H9 (cell line): ENCODE measurements around the gene MROH8. TPM values are rescaled to one million over a fixed set of nuclear protein-coding genes. Genes with fewer than 3 reads are reported as not detected.

Experiments used
- DNase-seq: peaks from one replicate; pipeline ENCODE4 v3.0.0-alpha.2; 2017
- H2AFZ ChIP-seq: one replicate; pipeline ENCODE4 v1.6.1; 2013; ENCODE audit warnings: mild to moderate bottlenecking, low read length, control low read depth, moderate library complexity
- H2AK5ac ChIP-seq: 2 replicates; pipeline ENCODE4 v1.6.1; 2013; ENCODE audit warnings: low read length, control low read depth, mixed read lengths; ENCODE audit not compliant: insufficient read length
- H2BK120ac ChIP-seq: one replicate; pipeline ENCODE4 v1.6.1; 2013; ENCODE audit warnings: low read depth, mild to moderate bottlenecking, low read length, control low read depth, inconsistent platforms; ENCODE audit not compliant: poor library complexity, severe bottlenecking
- H2BK12ac ChIP-seq: 2 replicates; pipeline ENCODE4 v1.6.1; 2013; ENCODE audit warnings: low read length, control low read depth, mixed read lengths, low read depth; ENCODE audit not compliant: insufficient read length
- H2BK15ac ChIP-seq: 2 replicates; pipeline ENCODE4 v1.6.1; 2013; ENCODE audit warnings: low read depth, low read length, control low read depth
- H2BK20ac ChIP-seq: one replicate; pipeline ENCODE4 v1.6.1; 2013; ENCODE audit warnings: low read depth, mild to moderate bottlenecking, low read length, control low read depth, inconsistent platforms; ENCODE audit not compliant: poor library complexity, severe bottlenecking
- H2BK5ac ChIP-seq: 2 replicates; pipeline ENCODE4 v1.6.1; 2013; ENCODE audit warnings: low read length, control low read depth, mixed read lengths; ENCODE audit not compliant: insufficient read length
- H3K14ac ChIP-seq: 2 replicates; pipeline ENCODE4 v1.6.1; 2013; ENCODE audit warnings: low read length, control low read depth; ENCODE audit not compliant: insufficient read depth
- H3K18ac ChIP-seq: 2 replicates; pipeline ENCODE4 v1.6.1; 2013; ENCODE audit warnings: low read depth, mild to moderate bottlenecking, mixed read lengths, low read length, control low read depth; ENCODE audit not compliant: insufficient read length
- H3K23ac ChIP-seq: 2 replicates; pipeline ENCODE4 v1.6.1; 2013; ENCODE audit warnings: low read length, control low read depth, mixed read lengths, low read depth; ENCODE audit not compliant: insufficient read length
- H3K23me2 ChIP-seq: 2 replicates; pipeline ENCODE4 v1.6.1; 2013; ENCODE audit warnings: low read depth, mild to moderate bottlenecking, mixed read lengths, low read length, control low read depth; ENCODE audit not compliant: insufficient read length, poor library complexity, severe bottlenecking
- H3K27ac ChIP-seq: 2 replicates; pipeline ENCODE4 v1.5.1; 2013; ENCODE audit warnings: low read length, control low read depth, mixed read lengths, low read depth; ENCODE audit not compliant: insufficient read length
- H3K27me3 ChIP-seq: 2 replicates; pipeline ENCODE4 v1.6.1; 2013; ENCODE audit warnings: low read length, control low read depth, inconsistent platforms; ENCODE audit not compliant: insufficient read depth
- H3K4ac ChIP-seq: 2 replicates; pipeline ENCODE4 v1.6.1; 2013; ENCODE audit warnings: low read depth, mild to moderate bottlenecking, control low read depth, inconsistent platforms, low read length, moderate library complexity
- H3K4me1 ChIP-seq: 2 replicates; pipeline ENCODE4 v1.6.1; 2013; ENCODE audit warnings: low read length, control low read depth, inconsistent platforms; ENCODE audit not compliant: insufficient read depth
- H3K4me2 ChIP-seq: 2 replicates; pipeline ENCODE4 v1.6.1; 2013; ENCODE audit warnings: low read length, control low read depth, mixed read lengths; ENCODE audit not compliant: insufficient read length, insufficient read depth
- H3K56ac ChIP-seq: 2 replicates; pipeline ENCODE4 v1.6.1; 2013; ENCODE audit warnings: low read depth, mild to moderate bottlenecking, mixed read lengths, low read length, control low read depth; ENCODE audit not compliant: insufficient read length
- H3K79me1 ChIP-seq: 2 replicates; pipeline ENCODE4 v1.6.1; 2013; ENCODE audit warnings: low read depth, mild to moderate bottlenecking, moderate library complexity, low read length, control low read depth, inconsistent platforms; ENCODE audit not compliant: insufficient read depth, poor library complexity, severe bottlenecking
- H3K79me2 ChIP-seq: 2 replicates; pipeline ENCODE4 v1.6.1; 2013; ENCODE audit warnings: low read length, control low read depth, inconsistent platforms; ENCODE audit not compliant: insufficient read depth
- H3K9ac ChIP-seq: 2 replicates; pipeline ENCODE4 v1.6.1; 2013; ENCODE audit warnings: low read length, control low read depth, mixed read lengths; ENCODE audit not compliant: insufficient read length; ENCODE audit errors: extremely low read depth
- H3K9me3 ChIP-seq: one replicate; pipeline ENCODE4 v1.6.1; 2013; ENCODE audit warnings: low read depth, low read length, inconsistent platforms; ENCODE audit not compliant: control insufficient read depth
- H3T11ph ChIP-seq: one replicate; pipeline ENCODE4 v1.6.1; 2013; ENCODE audit warnings: mild to moderate bottlenecking, low read length, control low read depth, inconsistent platforms
- H4K20me1 ChIP-seq: one replicate; pipeline ENCODE4 v1.6.1; 2013; ENCODE audit not compliant: control insufficient read depth, insufficient read length, insufficient read depth
- H4K5ac ChIP-seq: 2 replicates; pipeline ENCODE4 v1.6.1; 2013; ENCODE audit warnings: low read depth, mild to moderate bottlenecking, mixed read lengths, low read length, control low read depth; ENCODE audit not compliant: insufficient read length
- H4K8ac ChIP-seq: replicated peaks from 2 replicates; pipeline ENCODE4 v1.6.1; 2013; ENCODE audit warnings: low read length, control low read depth, mixed read lengths, low read depth; ENCODE audit not compliant: insufficient read length
- H4K91ac ChIP-seq: 2 replicates; pipeline ENCODE4 v1.6.1; 2013; ENCODE audit warnings: low read depth, mild to moderate bottlenecking, moderate library complexity, mixed read lengths, low read length, control low read depth; ENCODE audit not compliant: insufficient read length
- H3K27ac Mint-ChIP-seq, 3 experiments: 2 replicates in 2 of 3; 3 replicates in 1 of 3; pipeline ENCODE4 v1.8.0; 2020 to 2021; ENCODE audit warnings: mixed read lengths in 3 of 3, mild to moderate bottlenecking in 1 of 3, moderate library complexity in 1 of 3
- H3K27me3 Mint-ChIP-seq: 2 replicates; pipeline ENCODE4 v1.8.0; 2021; ENCODE audit warnings: low read depth, mild to moderate bottlenecking, moderate library complexity, mixed read lengths
- H3K36me3 Mint-ChIP-seq, 3 experiments: 2 replicates in 2 of 3; 3 replicates in 1 of 3; pipeline ENCODE4 v1.8.0; 2020 to 2021; ENCODE audit warnings: low read depth in 3 of 3, mixed read lengths in 3 of 3; ENCODE audit not compliant: insufficient read depth in 1 of 3
- H3K4me1 Mint-ChIP-seq, 2 experiments: 2 replicates each; pipeline ENCODE4 v1.8.0; 2020; ENCODE audit warnings: mixed read lengths in 2 of 2
- H3K4me3 Mint-ChIP-seq, 2 experiments: 2 replicates in 1 of 2; 3 replicates in 1 of 2; pipeline ENCODE4 v1.8.0; 2020 to 2021; ENCODE audit warnings: mild to moderate bottlenecking in 2 of 2, mixed read lengths in 2 of 2, moderate library complexity in 1 of 2
- H3K9me3 Mint-ChIP-seq, 2 experiments: 2 replicates in 1 of 2; 3 replicates in 1 of 2; pipeline ENCODE4 v1.8.0; 2020; ENCODE audit warnings: mild to moderate bottlenecking in 2 of 2, mixed read lengths in 2 of 2, moderate library complexity in 1 of 2
- CTCF ChIP-seq: fragments of 200-600 bp; sonication (generic); conservative IDR thresholded peaks from 3 replicates; pipeline ENCODE4 v1.8.0; 2021; ENCODE audit warnings: antibody characterized with exemption, mild to moderate bottlenecking
- WGBS: extraction: QIAGEN DNeasy Blood & Tissue Kit; methylation state at CpG from one replicate; pipeline ENCODE4 v1.1.7; 2013; ENCODE audit warnings: missing lambda C conversion rate, low lambda C conversion rate, mixed read lengths; ENCODE audit not compliant: insufficient read length; ENCODE audit errors: extremely low coverage; 5-methylcytosine and 5-hydroxymethylcytosine counted together
- total RNA-seq: library from RNA; stranded (reverse); gene quantifications from 2 replicates; pipeline ENCODE4 v1.2.1, GENCODE V29; 2021

Gene MROH8
- total RNA-seq, 1 experiment from 2014 or later: 0.90 TPM

GRCh38 chr20:37133952-37134351 is 45.4 kb downstream of the MROH8 start:
- no peak overlapping the region for H4K8ac ChIP-seq
- no peaks in the 10 kb centered on the region for H3K79me1 ChIP-seq
- H3K79me2 ChIP-seq: no peaks in the 10 kb centered on the region
- no peak overlapping the region for H2BK15ac ChIP-seq
- no peak overlapping the region for H3K56ac ChIP-seq
- H3K23ac ChIP-seq: no peak overlapping the region
- H3K4ac ChIP-seq: no peak overlapping the region
- H3K23me2 ChIP-seq: no peaks in the 10 kb centered on the region
- no peaks in the 10 kb centered on the region for H3K27me3 ChIP-seq
- no peak overlapping the region for H4K91ac ChIP-seq
- no CpG with 5 or more reads among the region's 2 CpGs for WGBS
- no peak overlapping the region for H2BK5ac ChIP-seq
- no peak overlapping the region for H3T11ph ChIP-seq
- no peak overlapping the region for H3K14ac ChIP-seq
- H3K27ac Mint-ChIP-seq: no peak overlapping the region
- H3K27ac ChIP-seq: no peak overlapping the region
- no peaks in the 10 kb centered on the region for H3K9me3 Mint-ChIP-seq
- no peak overlapping the region for H2AFZ ChIP-seq
- H4K5ac ChIP-seq: no peak overlapping the region
- H3K4me1 Mint-ChIP-seq: no peaks in the 10 kb centered on the region
- no peak overlapping the region for H3K4me2 ChIP-seq
- H2BK120ac ChIP-seq: no peak overlapping the region
- no peak overlapping the region for H3K4me3 Mint-ChIP-seq
- no peak overlapping the region for H2AK5ac ChIP-seq
- no peak overlapping the region for H2BK12ac ChIP-seq
- H2BK20ac ChIP-seq: no peak overlapping the region
- no peak overlapping the region for H3K9ac ChIP-seq
- H3K27me3 Mint-ChIP-seq: peaks cover 9% of the 10 kb centered on the region
- TF ChIP-seq CTCF: no peak
- H3K18ac ChIP-seq: no peak overlapping the region
- DNase-seq: no peak
- no peaks in the 10 kb centered on the region for H3K4me1 ChIP-seq
- no peaks in the 10 kb centered on the region for H4K20me1 ChIP-seq
- no peaks in the 10 kb centered on the region for H3K9me3 ChIP-seq
- H3K36me3 Mint-ChIP-seq: no peaks in the 10 kb centered on the region
